ENCODE measurements around the gene GLRX.

Gene GLRX

GRCh38 chr5:95822043-95822541 lies 434 bp downstream of the GLRX start:
- in situ Hi-C loops (cut with MboI; ENCODE audit: low pct_unique_long_range_greater_than_20kb, low sequenced_read_pairs, unreplicated experiment), result no loop called here
- TF ChIP-seq CTCF (IDR thresholded peaks at IDR 0.05; ENCODE audit: extremely low read depth, insufficient read depth, missing control alignments), result no peak
- no peak for DNase-seq (ENCODE audit: low spot score)

- in situ Hi-C loops (cut with MboI; ENCODE audit: low pct_unique_long_range_greater_than_20kb, low sequenced_read_pairs, unreplicated experiment), result no loop called here
- DNase-seq (ENCODE audit: low spot score), result no peak
- TF ChIP-seq CTCF (IDR thresholded peaks at IDR 0.05; ENCODE audit: extremely low read depth, insufficient read depth, missing control alignments), result no peak
Measured at GRCh38 chr5:95821110-95822021, 1.2 kb downstream of the GLRX start.

- in situ Hi-C loops (cut with MboI; ENCODE audit: low pct_unique_long_range_greater_than_20kb, low sequenced_read_pairs, unreplicated experiment), result no loop called here
- no peak for TF ChIP-seq CTCF (IDR thresholded peaks at IDR 0.05; ENCODE audit: extremely low read depth, insufficient read depth, missing control alignments)
- DNase-seq (ENCODE audit: low spot score), result no peak
Measured at GRCh38 chr5:95818181-95819147, 4.1 kb downstream of the GLRX start.

GRCh38 chr5:95817430-95817829 lies 5.1 kb downstream of the GLRX start:
- TF ChIP-seq CTCF (IDR thresholded peaks at IDR 0.05; ENCODE audit: extremely low read depth, insufficient read depth, missing control alignments), result no peak
- no peak for DNase-seq (ENCODE audit: low spot score)
- in situ Hi-C loops (cut with MboI; ENCODE audit: low pct_unique_long_range_greater_than_20kb, low sequenced_read_pairs, unreplicated experiment), result no loop called here

- in situ Hi-C loops (cut with MboI; ENCODE audit: low pct_unique_long_range_greater_than_20kb, low sequenced_read_pairs, unreplicated experiment), result no loop called here
- TF ChIP-seq CTCF (IDR thresholded peaks at IDR 0.05; ENCODE audit: extremely low read depth, insufficient read depth, missing control alignments), result no peak
- no peak for DNase-seq (ENCODE audit: low spot score)
Measured at GRCh38 chr5:95816776-95817175, 5.8 kb downstream of the GLRX start.

- in situ Hi-C loops (cut with MboI; ENCODE audit: low pct_unique_long_range_greater_than_20kb, low sequenced_read_pairs, unreplicated experiment), result no loop called here
- no peak for TF ChIP-seq CTCF (IDR thresholded peaks at IDR 0.05; ENCODE audit: extremely low read depth, insufficient read depth, missing control alignments)
- no peak for DNase-seq (ENCODE audit: low spot score)
Measured at GRCh38 chr5:95816341-95816740, 6.2 kb downstream of the GLRX start.
